Gastrocnemius medialis (tissue), 4 donors: Measurements from ENCODE around the gene AMZ2. TPM values are rescaled to one million over a fixed set of nuclear protein-coding genes. Genes with fewer than 3 reads are reported as not detected.

Experiments
- ATAC-seq, 2 donors: fragments of 150-250 bp; one replicate each; pipeline ENCODE4 v1.9.1; 2016
- DNase-seq, 2 donors: peaks; one replicate each; pipeline ENCODE4 v3.0.0-alpha.2; 2019
- H3K27ac ChIP-seq, 4 donors: fragments of 200-600 bp; sonication (generic); 1 replicate in 1 of 4; 2 replicates in 3 of 4; pipeline ENCODE4 v1.5.1; 2016 to 2018; ENCODE audit warnings: mild to moderate bottlenecking in 2 of 4, moderate library complexity in 1 of 4
- H3K27me3 ChIP-seq, 3 donors: fragments of 200-600 bp; sonication (generic) in 2 of 3; 1 replicate in 1 of 3; 2 replicates in 2 of 3; pipeline versions ENCODE4 v1.5.1 to v1.6.0; 2016 to 2019; ENCODE audit warnings: mild to moderate bottlenecking in 1 of 3, moderate library complexity in 1 of 3
- H3K36me3 ChIP-seq, 2 donors: fragments of 200-600 bp; sonication (generic) in 1 of 2; one replicate each; pipeline ENCODE4 v1.5.1; 2017 to 2018
- H3K4me1 ChIP-seq, 2 donors: fragments of 200-600 bp; sonication (generic) in 1 of 2; one replicate each; pipeline ENCODE4 v1.5.1; 2016 to 2017; ENCODE audit warnings: mild to moderate bottlenecking in 2 of 2
- H3K4me3 ChIP-seq, 4 donors: fragments of 200-600 bp; sonication (generic) in 3 of 4; 1 replicate in 1 of 4; 2 replicates in 3 of 4; pipeline ENCODE4 v1.5.1; 2016 to 2019; ENCODE audit warnings: mild to moderate bottlenecking in 2 of 4
- H3K9me3 ChIP-seq, 3 donors: fragments of 200-600 bp; sonication (generic) in 2 of 3; 1 replicate in 1 of 3; 2 replicates in 2 of 3; pipeline ENCODE4 v1.5.1; 2016 to 2019
- CTCF ChIP-seq, 5 experiments: fragments of 450-650 bp in 3 of 5; fragments of 200-600 bp in 2 of 5; sonication (generic) in 2 of 5; IDR thresholded peaks in 4 of 5; conservative IDR thresholded peaks in 1 of 5; 1 replicate in 4 of 5; 2 replicates in 1 of 5; pipeline ENCODE4 v1.5.1; 2016 to 2019; ENCODE audit warnings: antibody characterized with exemption in 5 of 5, mild to moderate bottlenecking in 3 of 5, moderate library complexity in 3 of 5
- POLR2A ChIP-seq, 2 donors: fragments of 450-650 bp; IDR thresholded peaks; one replicate each; pipeline ENCODE4 v1.6.1; 2017; ENCODE audit warnings: antibody characterized with exemption in 2 of 2, mild to moderate bottlenecking in 2 of 2, moderate library complexity in 2 of 2
- in situ Hi-C, 4 donors: fragments of 200-750 bp; cut with MboI; loops; one replicate each; pipeline versions ENCODE4 v1.15.0 to v1.8.0; 2017; ENCODE audit warnings: low sequenced_read_pairs in 4 of 4
- intact Hi-C: fragments of 100-400 bp; cut with DNase I; formaldehyde crosslinking; loops from one replicate; pipeline ENCODE4 v1.15.1; 2023; ENCODE audit warnings: low total_unique reads
- total RNA-seq, 4 donors: library from RNA; depleted of rRNA; stranded (reverse); fragments of >200 nt; gene quantifications; one replicate each; pipeline versions ENCODE4 v1.1.0 to v1.2.3, GENCODE V29; 2016

Gene AMZ2
- total RNA-seq, 4 donors from 2014 or later: 47.6 to 86.9 (median 61.8) TPM

GRCh38 chr17:68294617-68295016, 46.8 kb downstream of the AMZ2 start:
- no peaks in the 10 kb centered on the region for H3K9me3 ChIP-seq
- no peak overlapping the region for H3K27ac ChIP-seq
- intact Hi-C loops (no loop called here), in situ Hi-C loops (no loop called here)
- H3K27me3 ChIP-seq: no peaks in the 10 kb centered on the region
- H3K4me1 ChIP-seq: peaks cover 23 to 37% of the 10 kb centered on the region in 2 donors
- TF ChIP-seq POLR2A (IDR thresholded peaks at IDR 0.05) (no peak), CTCF (IDR thresholded peaks at IDR 0.05 in 4 of 5, conservative IDR thresholded peaks at IDR 0.05 in 1 of 5) (no peak)
- no peak for DNase-seq
- H3K4me3 ChIP-seq: no peak overlapping the region
- H3K36me3 ChIP-seq: no peaks in the 10 kb centered on the region
- ATAC-seq: no peak

- peaks cover 23 to 33% of the 10 kb centered on the region in 2 donors for H3K4me1 ChIP-seq
- no peaks in the 10 kb centered on the region for H3K36me3 ChIP-seq
- no peaks in the 10 kb centered on the region for H3K27me3 ChIP-seq
- intact Hi-C loops: no loop called here
- H3K27ac ChIP-seq: no peak overlapping the region
- no peak for DNase-seq
- no peak overlapping the region for H3K4me3 ChIP-seq
- in situ Hi-C loops: no loop called here
- no peaks in the 10 kb centered on the region for H3K9me3 ChIP-seq
- no peak for TF ChIP-seq CTCF (IDR thresholded peaks at IDR 0.05 in 4 of 5, conservative IDR thresholded peaks at IDR 0.05 in 1 of 5)
- TF ChIP-seq POLR2A (IDR thresholded peaks at IDR 0.05): no peak
- no peak for ATAC-seq
Measured at GRCh38 chr17:68295086-68295485, 47.2 kb downstream of the AMZ2 start.

- no peaks in the 10 kb centered on the region for H3K9me3 ChIP-seq
- TF ChIP-seq POLR2A (IDR thresholded peaks at IDR 0.05) (no peak), CTCF (IDR thresholded peaks at IDR 0.05 in 4 of 5, conservative IDR thresholded peaks at IDR 0.05 in 1 of 5) (no peak)
- H3K27ac ChIP-seq: peak overlapping the region; percentile 70 to 79 (median 73)
- in situ Hi-C loops: no loop called here
- no peaks in the 10 kb centered on the region for H3K36me3 ChIP-seq
- H3K4me1 ChIP-seq: peaks cover 23 to 32% of the 10 kb centered on the region in 2 donors
- no peaks in the 10 kb centered on the region for H3K27me3 ChIP-seq
- intact Hi-C loops: loop anchor here (1.0 kb wide), 1 partner anchor 22 kb away; no protein-coding TSS in a partner anchor
- peak; percentile 9 to 82 for ATAC-seq
- peak overlapping the region in 1 of 4 donors; percentile 3 for H3K4me3 ChIP-seq
- DNase-seq: peak in 1 of 2 donors; percentile 72
Measured at GRCh38 chr17:68296217-68297191, 48.7 kb downstream of the AMZ2 start.

GRCh38 chr17:68297195-68297594, 49.4 kb downstream of the AMZ2 start:
- Histone ChIP-seq H3K27me3 (no peaks in the 10 kb centered on the region), H3K4me3 (peak overlapping the region in 1 of 4 donors; percentile 3), H3K36me3 (no peaks in the 10 kb centered on the region), H3K9me3 (no peaks in the 10 kb centered on the region), H3K27ac (peak overlapping the region; percentile 70 to 79 (median 73)), H3K4me1 (peaks cover 22 to 30% of the 10 kb centered on the region in 2 donors)
- ATAC-seq (peak; percentile 85 to 90), DNase-seq (peak in 1 of 2 donors; percentile 49)
- in situ Hi-C loops (no loop called here), intact Hi-C loops (loop anchor here (1.0 kb wide), 1 partner anchor 21 kb away; no protein-coding TSS in a partner anchor)
- TF ChIP-seq POLR2A (IDR thresholded peaks at IDR 0.05) (no peak), CTCF (IDR thresholded peaks at IDR 0.05 in 4 of 5, conservative IDR thresholded peaks at IDR 0.05 in 1 of 5) (no peak)
